ELF-1 (cell line): ENCODE measurements around the gene ACER3.
"Not testable (repeated sequence)": the region's sequence is repeated elsewhere in the genome, so short reads cannot be mapped to it uniquely, and the experiment has no call there.

ENCODE experiments used
- DNase-seq: peaks from one replicate; pipeline ENCODE4 v3.0.0-alpha.2; 2016; ENCODE audit warnings: low read depth, low spot score

ACER3 gene

DNA sequence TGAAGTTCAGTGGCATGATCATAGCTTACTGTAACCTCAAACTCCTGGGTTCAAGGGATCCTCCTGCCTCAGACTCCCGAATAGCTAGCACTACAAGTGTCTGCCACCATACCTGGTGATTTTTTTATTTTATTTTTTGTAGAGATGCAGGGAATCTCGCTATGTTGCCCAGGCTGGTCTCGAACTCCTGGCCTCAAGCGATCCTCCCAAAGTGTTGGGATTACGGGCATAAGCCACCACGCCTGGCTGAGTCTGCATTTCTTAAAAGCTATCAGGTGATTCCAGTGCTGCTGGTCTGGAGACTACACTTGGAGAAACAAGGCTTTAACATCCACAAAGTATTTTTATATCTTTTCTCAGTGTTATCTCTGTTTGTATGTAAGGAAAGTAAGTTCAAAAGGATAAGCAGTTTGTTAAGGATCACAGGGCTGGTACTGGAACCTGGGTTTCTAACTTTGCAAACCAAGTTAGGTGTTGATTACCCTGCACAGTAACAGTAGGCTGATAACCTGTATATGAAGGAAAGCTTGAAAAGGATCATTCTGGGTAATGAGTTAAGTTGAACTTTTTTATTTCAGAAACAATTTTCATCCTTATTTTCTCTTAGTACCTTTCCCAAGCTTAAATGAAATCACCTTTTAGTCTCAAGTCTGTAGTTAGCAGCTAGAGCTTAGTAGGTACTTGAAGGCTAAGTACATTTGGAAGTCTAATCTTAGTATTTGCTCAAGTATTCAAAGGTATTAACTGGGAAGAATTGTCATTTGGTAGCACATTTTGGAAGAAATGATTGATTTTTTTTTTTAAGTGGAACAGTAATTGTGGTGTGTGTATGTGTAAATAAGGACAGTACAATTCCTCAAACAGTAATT lies 12.5 kb downstream of the ACER3 start:
- no peak for DNase-seq

- no peak for DNase-seq
Measured at GRCh38 chr11:76878014-76878413, 17.3 kb downstream of the ACER3 start.

GRCh38 chr11:76880314-76880713 lies 19.6 kb downstream of the ACER3 start:
- DNase-seq: no peak

DNA sequence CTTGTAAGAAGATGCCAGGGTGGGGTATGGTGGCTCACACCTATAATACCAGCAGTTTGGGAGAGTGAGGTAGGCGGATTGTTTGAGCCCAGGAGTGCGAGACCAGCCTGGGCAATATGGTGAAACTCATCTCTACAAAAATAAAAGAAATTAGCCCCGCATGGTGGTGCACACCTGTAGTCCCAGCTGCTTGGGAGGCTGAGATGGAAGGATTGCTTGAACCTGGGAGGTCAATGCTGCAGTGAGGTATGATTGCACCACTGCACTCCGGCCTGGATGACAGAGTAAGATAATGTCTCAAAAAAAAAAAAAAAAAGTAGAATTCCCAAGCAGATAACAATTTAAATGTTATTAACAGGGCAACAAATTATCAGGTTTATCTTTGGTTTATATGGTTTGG lies 20.2 kb downstream of the ACER3 start:
- DNase-seq: no peak

DNA sequence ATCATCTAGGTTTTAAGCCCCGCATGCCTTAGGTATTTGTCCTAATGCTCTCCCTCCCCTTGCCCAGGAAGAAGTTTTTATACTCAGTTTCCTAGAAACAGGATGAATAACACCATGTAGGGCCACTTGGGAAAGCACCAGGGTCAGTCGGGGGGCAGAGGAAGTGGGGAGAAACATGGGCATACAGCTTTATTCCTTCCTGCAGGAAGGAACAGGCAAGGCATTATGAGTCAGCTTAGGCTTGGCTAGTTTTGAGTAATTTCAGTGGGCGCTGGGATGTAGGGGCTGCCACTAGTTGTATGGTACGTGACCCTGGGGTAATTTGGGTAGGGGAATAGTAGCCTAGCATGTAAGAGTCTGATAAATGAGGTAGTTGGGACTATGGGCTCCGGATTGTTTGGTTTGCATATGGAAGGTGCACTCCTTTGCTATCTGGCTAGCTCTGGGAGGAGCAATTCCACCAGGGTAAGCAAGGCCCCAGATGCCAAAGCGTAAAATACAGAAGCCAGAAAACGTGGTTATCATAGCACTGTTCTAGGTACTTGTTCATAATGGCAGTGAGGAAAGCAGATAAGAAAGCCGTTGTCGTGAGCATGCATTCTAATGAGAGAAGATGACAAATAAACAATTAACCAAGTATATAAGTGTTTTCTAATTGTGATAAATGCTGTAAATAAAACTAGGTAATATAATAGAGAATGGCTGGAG lies 24.8 kb downstream of the ACER3 start:
- DNase-seq: no peak

- DNase-seq: no peak
Measured at GRCh38 chr11:76888989-76889388, 28.3 kb downstream of the ACER3 start.

GRCh38 chr11:76889411-76889975 lies 28.8 kb downstream of the ACER3 start:
- no peak for DNase-seq

- no peak for DNase-seq
Measured at GRCh38 chr11:76890329-76890728, 29.6 kb downstream of the ACER3 start.

DNA sequence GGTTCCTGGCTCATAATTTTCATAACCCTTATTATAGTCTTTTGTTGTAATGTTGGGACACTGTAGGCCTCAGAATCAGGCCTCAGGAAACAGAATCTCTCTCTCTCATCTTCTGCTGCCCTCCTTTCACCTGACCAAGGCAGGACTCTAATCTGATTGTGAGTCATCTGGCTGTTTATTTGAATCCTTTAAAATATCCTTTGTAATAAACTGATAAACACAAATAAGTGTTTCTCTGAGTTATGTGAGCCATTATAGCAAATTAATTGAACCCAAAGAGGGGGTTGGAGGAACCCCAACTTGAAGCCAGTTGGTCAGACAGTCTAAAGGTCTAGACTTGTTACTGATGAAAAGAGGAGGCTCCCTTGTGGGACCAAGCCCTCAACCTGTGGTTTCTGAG lies 30.6 kb downstream of the ACER3 start:
- DNase-seq: no peak

DNA sequence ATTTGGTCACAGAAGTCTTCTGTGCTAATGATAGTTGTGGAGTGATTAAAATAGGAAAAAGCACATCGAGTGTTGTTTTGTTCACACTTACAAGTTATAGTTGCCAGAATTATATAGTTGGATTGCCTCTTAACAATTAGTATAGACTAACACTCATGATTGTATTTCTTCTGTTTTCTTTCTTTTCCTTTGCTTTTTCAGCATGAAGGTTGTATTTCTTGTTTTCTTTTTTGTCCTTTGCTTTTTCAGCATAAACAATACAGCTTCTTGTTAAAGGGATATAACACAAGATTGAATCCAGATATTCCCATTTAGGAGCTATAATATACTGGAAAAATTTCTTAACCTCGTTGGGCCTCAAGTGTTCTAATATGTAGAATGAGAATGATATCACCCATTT lies 31.1 kb downstream of the ACER3 start:
- no peak for DNase-seq

DNA sequence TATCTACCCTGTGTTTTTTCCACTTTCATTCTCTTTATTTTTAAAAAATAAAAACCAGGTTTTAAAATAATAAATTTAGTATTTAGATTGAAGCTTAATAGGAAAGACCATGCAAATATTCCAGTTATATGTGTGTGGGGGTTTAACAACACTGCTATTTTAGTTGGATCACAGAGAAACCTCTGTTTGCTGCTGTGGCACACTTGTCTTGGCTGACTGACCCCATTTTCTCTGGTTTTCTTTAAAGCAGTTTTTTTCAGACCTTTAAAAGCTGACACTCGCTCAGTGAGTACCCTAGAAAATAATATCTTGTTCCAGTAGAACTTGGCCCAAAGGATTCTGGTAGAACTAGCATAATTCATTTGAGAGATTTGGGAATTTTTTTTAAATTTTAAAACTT lies 31.6 kb downstream of the ACER3 start:
- no peak for DNase-seq

GRCh38 chr11:76897233-76897632 lies 36.5 kb downstream of the ACER3 start:
- no peak for DNase-seq

DNA sequence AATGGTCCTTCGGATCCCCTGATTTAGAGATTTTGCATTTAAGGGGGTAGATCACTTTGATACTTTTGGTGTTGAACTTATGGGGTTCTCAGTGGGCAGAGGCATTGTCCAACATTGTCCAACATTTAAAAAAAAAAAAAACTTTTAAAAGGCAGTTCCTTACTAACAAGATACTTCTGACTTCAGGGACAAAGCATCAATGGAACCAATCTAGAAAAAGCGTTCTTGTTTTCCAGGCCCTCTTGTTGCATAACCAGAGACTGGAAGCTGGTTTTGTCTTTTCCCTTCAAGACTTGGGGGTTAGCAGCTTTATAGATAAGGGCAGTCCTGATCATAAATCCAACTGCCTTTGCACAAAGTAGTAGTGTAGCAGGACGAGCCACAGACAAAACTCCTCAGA lies 40.4 kb downstream of the ACER3 start:
- DNase-seq: no peak

DNA sequence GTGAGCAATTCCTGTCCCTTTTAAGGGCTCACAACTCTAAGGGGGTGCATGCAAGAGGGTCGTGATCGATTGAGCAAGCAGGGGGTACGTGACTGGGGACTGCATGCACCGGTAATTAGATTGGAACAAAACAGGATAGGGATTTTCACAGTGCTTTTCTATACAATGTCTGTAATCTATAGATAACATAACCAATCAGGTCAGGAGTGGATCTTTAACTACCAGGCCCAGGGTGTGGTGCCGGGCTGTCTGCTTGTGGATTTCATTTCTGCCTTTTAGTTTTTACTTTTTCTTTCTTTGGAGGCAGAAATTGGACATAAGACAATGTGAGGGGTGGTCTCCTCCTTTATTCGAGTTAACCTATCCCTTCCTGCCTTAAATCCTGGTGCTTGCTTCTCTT lies 40.9 kb downstream of the ACER3 start:
- DNase-seq: not testable (repeated sequence)

- DNase-seq: no peak
Measured at GRCh38 chr11:76902121-76903014, 41.6 kb downstream of the ACER3 start.

DNA sequence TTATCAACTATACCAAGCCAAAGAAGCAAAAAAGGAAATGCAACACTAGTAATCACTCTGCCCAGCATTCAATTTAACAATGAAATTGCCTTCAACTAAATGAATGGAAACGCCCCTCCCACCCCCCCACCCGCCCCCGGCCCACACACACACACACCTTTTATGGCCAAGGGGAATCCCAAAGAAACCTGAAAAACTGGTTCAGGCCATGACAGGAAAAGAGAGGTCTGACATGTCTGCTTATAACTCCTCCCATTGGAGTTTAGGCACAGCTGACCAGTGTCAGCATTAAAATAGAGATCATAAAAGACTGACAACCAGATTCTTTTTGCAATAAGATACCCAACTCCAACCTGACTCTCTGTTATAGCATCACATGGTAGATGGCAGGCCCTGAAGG lies 42.6 kb downstream of the ACER3 start:
- DNase-seq: peak; percentile 75

- peak; percentile 24 for DNase-seq
Measured at GRCh38 chr11:76910620-76911414, 50.1 kb downstream of the ACER3 start.

GRCh38 chr11:76911415-76911808 lies 50.7 kb downstream of the ACER3 start:
- no peak for DNase-seq

- no peak for DNase-seq
Measured at GRCh38 chr11:76916712-76917111, 56.0 kb downstream of the ACER3 start.

DNA sequence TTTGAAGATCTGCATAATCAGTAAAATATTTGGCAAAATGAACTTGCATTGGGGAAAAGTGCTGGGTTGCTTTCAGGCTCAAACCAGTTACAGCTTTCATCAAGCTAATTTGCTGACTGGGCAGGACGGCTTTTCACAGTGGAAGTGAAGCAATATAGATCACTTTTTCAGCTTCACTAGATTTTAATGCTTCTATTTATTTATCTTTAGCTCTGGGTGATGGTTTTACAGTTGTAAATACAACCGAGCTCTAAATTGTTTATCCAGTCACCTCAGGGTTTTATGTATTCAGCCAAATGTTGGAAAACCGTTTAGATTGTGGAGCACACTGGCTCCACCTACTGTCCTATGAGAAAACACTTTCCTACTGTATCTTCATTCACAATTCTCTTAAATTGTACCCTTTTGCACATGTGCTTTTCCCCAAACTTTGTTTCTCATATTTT lies 58.2 kb downstream of the ACER3 start:
- no peak for DNase-seq

DNA sequence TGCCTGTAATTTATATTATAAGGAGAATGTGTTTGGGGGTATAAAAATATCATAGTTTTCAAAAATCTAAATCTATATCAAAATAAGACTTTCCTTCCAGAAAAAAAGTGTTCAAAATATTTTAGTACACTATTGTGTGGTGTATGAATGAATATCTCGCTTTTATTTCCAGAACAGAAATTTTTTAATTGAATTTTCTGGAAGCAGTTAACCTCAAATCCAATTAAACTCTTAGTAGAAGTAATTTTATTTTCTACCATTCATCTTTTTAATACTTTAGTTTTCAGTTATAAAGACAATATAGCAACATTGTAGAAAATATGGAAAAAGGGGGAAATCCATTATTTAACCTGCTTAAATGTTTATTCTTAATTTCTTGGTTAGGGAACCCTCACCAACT lies 58.7 kb downstream of the ACER3 start:
- no peak for DNase-seq
